ENCODE measurements around the gene DDR2. TPM values are rescaled to one million over a fixed set of nuclear protein-coding genes. Genes with fewer than 3 reads are reported as not detected.

The DDR2 gene
- polyA plus RNA-seq, 1 of the 3 experiments (the other 2 are of a cell fraction), result 34.0 TPM

DNA sequence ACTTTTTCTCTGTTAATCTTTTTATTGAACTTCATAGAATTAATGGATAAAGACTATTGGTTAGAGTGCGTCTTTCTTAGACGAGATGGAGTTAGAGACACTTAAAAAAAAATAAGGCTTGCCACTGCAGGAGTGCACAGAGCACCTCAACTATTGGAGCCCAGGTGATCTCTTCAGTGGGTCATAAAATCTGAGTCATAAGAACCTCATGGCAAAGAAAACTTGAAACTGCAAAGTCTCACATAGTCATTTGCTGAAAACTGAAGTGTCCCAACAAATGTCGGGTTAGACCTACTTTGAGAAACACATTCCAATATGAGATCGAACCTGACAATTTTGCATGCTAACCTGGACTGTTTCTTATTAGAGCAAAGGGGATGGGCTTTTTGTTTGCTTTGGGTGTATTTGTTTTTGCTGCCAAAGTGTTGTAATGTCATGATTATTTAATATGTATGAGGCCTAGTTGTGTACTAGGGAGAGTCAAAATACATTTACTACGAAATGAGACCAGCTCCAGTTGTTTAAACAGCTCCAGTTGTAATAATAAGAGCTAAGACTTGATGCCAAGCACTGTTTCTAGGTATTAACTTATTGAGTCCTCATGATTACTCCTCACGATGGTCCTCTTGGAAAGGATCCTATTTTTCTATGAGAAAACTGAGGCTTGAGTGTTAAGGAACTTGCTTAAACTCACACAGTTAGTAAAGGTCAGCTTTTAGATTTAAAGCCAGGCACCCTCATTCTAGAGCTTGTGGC, 65.1 kb downstream of the DDR2 start:
- DNase-seq, result no peak
- no peak overlapping the region for H2AFZ ChIP-seq (ENCODE audit: low read depth)
- H3K9me3 ChIP-seq, result no peaks in the 10 kb centered on the region
- H4K20me1 ChIP-seq (ENCODE audit: insufficient read depth), result peaks cover 48% of the 10 kb centered on the region
- H3K36me3 ChIP-seq (replicated peaks in 1 of 2; ENCODE audit: control insufficient read depth in 1 of 2, insufficient read depth in 2 of 2, low read length in 1 of 2), result peaks cover 12 to 19% of the 10 kb centered on the region in 2 experiments
- H3K9me2 ChIP-seq, result no peaks in the 10 kb centered on the region
- TF ChIP-seq POLR2AphosphoS5 (IDR thresholded peaks at IDR 0.05; ENCODE audit: low read depth, low read length) (no peak), NFIC (IDR thresholded peaks at IDR 0.05; ENCODE audit: borderline replicate concordance) (no peak)
- no peak overlapping the region for H3K9ac ChIP-seq
- peaks cover 33 to 42% of the 10 kb centered on the region in 2 experiments; a peak in 3 of 4 replicates for H3K4me1 ChIP-seq (ENCODE audit: control insufficient read depth in 1 of 2, insufficient read depth in 2 of 2, low read depth in 1 of 2, low read length in 1 of 2)
- peak overlapping the region; percentile 63 to 89; a peak in 3 of 4 replicates for H3K27ac ChIP-seq (ENCODE audit: low read depth in 2 of 2, low read length in 1 of 2)
- ChIA-PET POLR2A (no interaction called here), CTCF (interaction anchor here (1.1 to 1.3 kb wide), 3 partner anchors 61 to 157 kb away, joined by 3 to 5 read pairs (median 3); no protein-coding TSS in a partner anchor)
- H3K4me2 ChIP-seq, result peak overlapping the region; percentile 71; the same call in 1 of the 2 replicates
- no peak overlapping the region for H3K4me3 ChIP-seq (ENCODE audit: low read depth in 2 of 2, low read length in 1 of 2)
- peaks cover 99% of the 10 kb centered on the region for H3K79me2 ChIP-seq (ENCODE audit: insufficient read depth)
- H3F3A ChIP-seq (replicated peaks; ENCODE audit: insufficient read depth), result peaks cover 6% of the 10 kb centered on the region
- H3K27me3 ChIP-seq (ENCODE audit: insufficient read depth), result no peaks in the 10 kb centered on the region
- 85% methylated on average over 6 of the region's 6 CpGs for WGBS (ENCODE audit: low lambda C conversion rate)

DNA sequence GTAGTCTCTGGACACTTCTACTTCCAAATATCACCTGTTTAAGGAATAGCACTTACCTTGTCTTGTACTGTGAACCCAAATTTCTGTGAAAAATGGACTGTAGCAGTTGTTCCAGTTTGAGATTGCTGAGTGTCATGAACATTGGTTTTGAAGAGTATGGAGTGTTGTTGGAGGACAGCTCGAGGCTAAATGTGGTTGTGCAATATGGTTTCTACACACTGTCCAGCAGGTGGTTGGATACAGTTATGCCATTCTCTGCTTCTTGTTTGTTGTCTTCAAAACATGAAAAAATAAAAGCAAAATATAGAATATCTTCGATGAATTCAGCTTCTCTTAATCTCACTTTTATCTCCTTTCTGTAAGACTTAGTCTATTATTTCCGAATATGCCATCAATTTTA, 67.1 kb downstream of the DDR2 start:
- TF ChIP-seq RAD21 (IDR thresholded peaks at IDR 0.05; ENCODE audit: low read length), result no peak
- TF ChIP-seq, protein P1, sequence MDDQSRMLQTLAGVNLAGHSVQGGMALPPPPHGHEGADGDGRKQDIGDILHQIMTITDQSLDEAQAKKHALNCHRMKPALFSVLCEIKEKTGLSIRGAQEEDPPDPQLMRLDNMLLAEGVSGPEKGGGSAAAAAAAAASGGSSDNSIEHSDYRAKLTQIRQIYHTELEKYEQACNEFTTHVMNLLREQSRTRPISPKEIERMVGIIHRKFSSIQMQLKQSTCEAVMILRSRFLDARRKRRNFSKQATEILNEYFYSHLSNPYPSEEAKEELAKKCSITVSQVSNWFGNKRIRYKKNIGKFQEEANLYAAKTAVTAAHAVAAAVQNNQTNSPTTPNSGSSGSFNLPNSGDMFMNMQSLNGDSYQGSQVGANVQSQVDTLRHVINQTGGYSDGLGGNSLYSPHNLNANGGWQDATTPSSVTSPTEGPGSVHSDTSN (IDR thresholded peaks at IDR 0.05), result no peak
- no peak for TF ChIP-seq NRF1 (IDR thresholded peaks at IDR 0.05; ENCODE audit: low read depth, low read length)
- no peak for TF ChIP-seq EP300 (IDR thresholded peaks at IDR 0.05; ENCODE audit: borderline replicate concordance in 1 of 2, low read depth in 1 of 2, low read length in 1 of 2)
- TF ChIP-seq TAF1 (IDR thresholded peaks at IDR 0.05; ENCODE audit: borderline replicate concordance, low read depth, low read length), result no peak
- Histone ChIP-seq H4K20me1 (ENCODE audit: insufficient read depth) (peaks cover 68% of the 10 kb centered on the region), H3F3A (replicated peaks; ENCODE audit: insufficient read depth) (peaks cover 6% of the 10 kb centered on the region), H3K4me2 (no peak overlapping the region), H3K9me2 (no peaks in the 10 kb centered on the region), H3K36me3 (replicated peaks in 1 of 2; ENCODE audit: control insufficient read depth in 1 of 2, insufficient read depth in 2 of 2, low read length in 1 of 2) (peaks cover 12 to 19% of the 10 kb centered on the region in 2 experiments), H3K9ac (no peak overlapping the region), H2AFZ (ENCODE audit: low read depth) (no peak overlapping the region), H3K4me1 (ENCODE audit: control insufficient read depth in 1 of 2, insufficient read depth in 2 of 2, low read depth in 1 of 2, low read length in 1 of 2) (peaks cover 48 to 52% of the 10 kb centered on the region in 2 experiments; a peak in 3 of 4 replicates), H3K27ac (ENCODE audit: low read depth in 2 of 2, low read length in 1 of 2) (no peak overlapping the region), H3K9me3 (no peaks in the 10 kb centered on the region), H3K79me2 (ENCODE audit: insufficient read depth) (peaks cover 99% of the 10 kb centered on the region), H3K4me3 (ENCODE audit: low read depth in 2 of 2, low read length in 1 of 2) (no peak overlapping the region), H3K27me3 (ENCODE audit: insufficient read depth) (no peaks in the 10 kb centered on the region)
- ChIA-PET POLR2A (no interaction called here), CTCF (interaction anchor here (1.3 kb wide), 1 partner anchor 15 kb away, joined by 3 read pairs; no protein-coding TSS in a partner anchor)
- no peak for DNase-seq
- WGBS (ENCODE audit: low lambda C conversion rate), result 67% methylated on average over 3 of the region's 3 CpGs

DNA sequence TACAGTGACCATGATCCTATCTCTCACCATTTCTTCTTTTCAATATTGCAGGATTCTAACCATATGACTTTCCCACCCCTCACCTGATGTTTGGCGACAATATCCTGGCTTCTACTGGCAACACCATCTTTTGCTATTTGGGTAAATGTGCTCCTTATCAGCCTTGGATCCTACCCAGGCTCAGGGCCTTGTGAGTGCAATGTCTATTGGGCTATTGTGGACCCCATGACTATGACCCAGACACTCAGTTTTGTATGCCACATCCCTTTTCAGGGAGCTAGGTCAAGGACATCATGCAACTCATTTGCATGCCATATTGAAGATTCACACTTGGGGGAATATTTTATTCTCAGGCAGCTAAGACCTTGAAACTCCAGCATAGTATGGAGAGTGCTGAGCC, 67.9 kb downstream of the DDR2 start:
- no peaks in the 10 kb centered on the region for H3K9me3 ChIP-seq
- peaks cover 18 to 23% of the 10 kb centered on the region in 2 experiments for H3K36me3 ChIP-seq (replicated peaks in 1 of 2; ENCODE audit: control insufficient read depth in 1 of 2, insufficient read depth in 2 of 2, low read length in 1 of 2)
- H3K4me2 ChIP-seq, result no peak overlapping the region
- no peak overlapping the region for H2AFZ ChIP-seq (ENCODE audit: low read depth)
- DNase-seq, result no peak
- no peak overlapping the region for H3K9ac ChIP-seq
- no peaks in the 10 kb centered on the region for H3K27me3 ChIP-seq (ENCODE audit: insufficient read depth)
- peaks cover 68% of the 10 kb centered on the region for H4K20me1 ChIP-seq (ENCODE audit: insufficient read depth)
- peaks cover 6% of the 10 kb centered on the region for H3F3A ChIP-seq (replicated peaks; ENCODE audit: insufficient read depth)
- peaks cover 52 to 55% of the 10 kb centered on the region in 2 experiments; a peak in 3 of 4 replicates for H3K4me1 ChIP-seq (ENCODE audit: control insufficient read depth in 1 of 2, insufficient read depth in 2 of 2, low read depth in 1 of 2, low read length in 1 of 2)
- no peak for TF ChIP-seq SIN3A (IDR thresholded peaks at IDR 0.05; ENCODE audit: borderline replicate concordance, low read depth, low read length)
- TF ChIP-seq GATA2 (CRISPR knock-in tag; IDR thresholded peaks at IDR 0.05), result no peak
- TF ChIP-seq CHD2 (IDR thresholded peaks at IDR 0.05; ENCODE audit: low read length, partially characterized antibody), result no peak
- no peak for TF ChIP-seq YY1 (IDR thresholded peaks at IDR 0.05; ENCODE audit: low read depth)
- TF ChIP-seq RAD21 (IDR thresholded peaks at IDR 0.05; ENCODE audit: low read length), result no peak
- TF ChIP-seq MXI1 (IDR thresholded peaks at IDR 0.05; ENCODE audit: low read depth, low read length), result no peak
- TF ChIP-seq TCF12 (IDR thresholded peaks at IDR 0.05), result no peak
- TF ChIP-seq, protein P2, sequence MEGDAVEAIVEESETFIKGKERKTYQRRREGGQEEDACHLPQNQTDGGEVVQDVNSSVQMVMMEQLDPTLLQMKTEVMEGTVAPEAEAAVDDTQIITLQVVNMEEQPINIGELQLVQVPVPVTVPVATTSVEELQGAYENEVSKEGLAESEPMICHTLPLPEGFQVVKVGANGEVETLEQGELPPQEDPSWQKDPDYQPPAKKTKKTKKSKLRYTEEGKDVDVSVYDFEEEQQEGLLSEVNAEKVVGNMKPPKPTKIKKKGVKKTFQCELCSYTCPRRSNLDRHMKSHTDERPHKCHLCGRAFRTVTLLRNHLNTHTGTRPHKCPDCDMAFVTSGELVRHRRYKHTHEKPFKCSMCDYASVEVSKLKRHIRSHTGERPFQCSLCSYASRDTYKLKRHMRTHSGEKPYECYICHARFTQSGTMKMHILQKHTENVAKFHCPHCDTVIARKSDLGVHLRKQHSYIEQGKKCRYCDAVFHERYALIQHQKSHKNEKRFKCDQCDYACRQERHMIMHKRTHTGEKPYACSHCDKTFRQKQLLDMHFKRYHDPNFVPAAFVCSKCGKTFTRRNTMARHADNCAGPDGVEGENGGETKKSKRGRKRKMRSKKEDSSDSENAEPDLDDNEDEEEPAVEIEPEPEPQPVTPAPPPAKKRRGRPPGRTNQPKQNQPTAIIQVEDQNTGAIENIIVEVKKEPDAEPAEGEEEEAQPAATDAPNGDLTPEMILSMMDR (IDR thresholded peaks at IDR 0.05), result no peak
- no peak for TF ChIP-seq TEAD4 (IDR thresholded peaks at IDR 0.05; ENCODE audit: borderline replicate concordance, insufficient read depth)
- ChIA-PET CTCF (interaction anchor here (1.3 to 2.4 kb wide), 2 partner anchors 15 to 86 kb away, joined by 3 to 10 read pairs; no protein-coding TSS in a partner anchor), POLR2A (no interaction called here)
- no peak overlapping the region for H3K4me3 ChIP-seq (ENCODE audit: low read depth in 2 of 2, low read length in 1 of 2)
- H3K9me2 ChIP-seq, result no peaks in the 10 kb centered on the region
- 94% methylated on average over 1 of the region's 1 CpG for WGBS (ENCODE audit: low lambda C conversion rate)
- no peak overlapping the region for H3K27ac ChIP-seq (ENCODE audit: low read depth in 2 of 2, low read length in 1 of 2)
- peaks cover 99% of the 10 kb centered on the region for H3K79me2 ChIP-seq (ENCODE audit: insufficient read depth)
